NCI-H1694 (cell line): ENCODE measurements around the gene HSP90AB1.

Experiments used
- DNase-seq: peaks from one replicate; lab custom pipeline; 2025; lab: John Stamatoyannopoulos, UW

Gene HSP90AB1

DNA sequence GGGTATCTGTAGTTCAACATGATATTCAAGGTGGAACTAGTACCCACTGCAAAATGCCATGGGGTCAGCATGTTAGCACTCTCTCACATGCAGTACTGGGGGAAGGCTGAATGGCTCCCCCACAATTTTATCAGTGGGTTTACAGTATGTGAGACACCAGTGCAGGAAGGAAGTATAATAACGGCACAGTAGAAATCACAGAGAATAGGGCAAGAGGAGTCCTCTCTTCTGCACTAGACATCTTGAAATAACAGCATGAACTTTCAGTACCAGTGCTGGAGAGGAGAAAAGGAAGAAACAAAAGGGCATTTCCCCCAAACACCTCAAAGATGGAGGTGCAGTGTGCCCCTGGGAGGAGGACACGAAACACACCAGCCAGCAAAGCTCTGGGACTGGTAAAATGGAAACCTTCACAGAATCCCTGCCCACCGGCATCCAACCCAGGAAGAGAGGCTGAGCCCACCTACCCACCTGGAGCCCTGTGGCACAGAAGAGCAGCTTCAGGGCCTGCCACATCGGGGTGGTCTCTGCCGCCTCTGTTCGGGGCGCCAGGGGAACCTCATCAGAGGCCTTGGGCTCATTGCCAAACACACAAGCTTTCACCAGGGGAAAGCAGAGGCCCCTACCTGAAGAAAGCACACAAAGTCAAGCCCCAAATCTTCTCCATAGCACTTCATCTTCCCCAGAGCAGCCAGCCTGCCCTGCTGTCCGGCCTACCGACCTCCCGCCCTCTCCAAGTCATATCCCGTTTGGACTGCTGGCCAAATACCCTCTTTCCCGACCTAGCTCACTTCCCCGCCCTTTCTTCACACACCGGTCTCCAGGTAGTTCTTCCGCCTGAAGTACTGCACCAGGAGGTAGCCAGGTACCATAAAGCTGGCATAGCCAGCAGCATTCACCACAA lies 9.2 kb downstream of the HSP90AB1 start:
- DNase-seq, result no peak

DNA sequence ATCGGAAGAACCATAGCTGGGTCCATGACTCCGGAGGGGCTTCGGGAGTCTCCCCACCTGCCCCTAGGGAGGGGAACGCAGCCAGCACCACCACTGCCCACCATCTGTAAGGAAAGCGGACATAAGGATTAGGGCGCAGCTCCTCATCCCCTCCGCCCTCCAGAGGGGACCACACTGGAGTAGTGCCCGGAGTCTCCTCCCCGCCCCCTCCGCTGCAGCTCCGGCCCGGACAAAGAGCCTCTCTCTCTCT lies 9.8 kb downstream of the HSP90AB1 start:
- no peak for DNase-seq

DNA sequence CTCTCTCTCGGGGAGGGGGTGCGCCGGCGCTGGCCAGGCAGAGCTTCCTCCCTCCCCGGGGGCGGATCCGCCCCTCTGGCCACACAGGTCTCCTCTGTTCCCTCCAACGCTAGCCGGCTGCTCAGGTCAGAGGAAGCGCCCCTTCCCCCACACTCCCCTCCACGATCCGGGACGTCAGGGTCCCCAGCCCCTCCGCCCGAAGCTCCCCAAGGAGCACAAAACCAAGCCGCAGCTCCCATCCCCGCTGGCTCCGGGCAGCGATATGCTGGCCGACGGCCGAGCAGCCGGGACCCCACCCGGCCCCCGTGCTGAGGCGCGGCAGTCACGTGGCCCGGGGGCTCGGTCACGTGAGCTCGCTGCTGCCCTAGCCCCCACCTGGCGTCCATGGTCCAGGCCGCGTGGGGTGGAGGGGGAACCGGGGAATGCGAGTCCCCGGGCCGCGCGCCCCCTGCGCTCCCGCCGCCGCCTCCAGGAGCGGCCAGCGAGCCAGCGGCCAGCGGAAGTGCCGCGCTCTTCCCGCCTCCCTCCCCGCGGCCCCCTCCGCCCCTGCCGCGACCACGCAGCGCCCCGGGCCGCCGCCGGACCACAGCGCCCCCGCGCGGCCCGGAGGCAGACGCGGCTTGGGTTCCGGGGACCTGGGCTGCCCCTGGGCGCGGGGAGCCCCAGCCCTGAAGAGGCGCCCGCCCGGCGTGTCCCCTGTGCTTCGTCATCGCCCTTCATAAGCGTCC lies 10.3 kb downstream of the HSP90AB1 start, which contains the start of gene SLC35B2:
SLC35B2 (minus strand) TSS at position 504 of the 728 bp plus-strand sequence; CDS start at position 386, 118 bp downstream.
- DNase-seq, result no peak

DNA sequence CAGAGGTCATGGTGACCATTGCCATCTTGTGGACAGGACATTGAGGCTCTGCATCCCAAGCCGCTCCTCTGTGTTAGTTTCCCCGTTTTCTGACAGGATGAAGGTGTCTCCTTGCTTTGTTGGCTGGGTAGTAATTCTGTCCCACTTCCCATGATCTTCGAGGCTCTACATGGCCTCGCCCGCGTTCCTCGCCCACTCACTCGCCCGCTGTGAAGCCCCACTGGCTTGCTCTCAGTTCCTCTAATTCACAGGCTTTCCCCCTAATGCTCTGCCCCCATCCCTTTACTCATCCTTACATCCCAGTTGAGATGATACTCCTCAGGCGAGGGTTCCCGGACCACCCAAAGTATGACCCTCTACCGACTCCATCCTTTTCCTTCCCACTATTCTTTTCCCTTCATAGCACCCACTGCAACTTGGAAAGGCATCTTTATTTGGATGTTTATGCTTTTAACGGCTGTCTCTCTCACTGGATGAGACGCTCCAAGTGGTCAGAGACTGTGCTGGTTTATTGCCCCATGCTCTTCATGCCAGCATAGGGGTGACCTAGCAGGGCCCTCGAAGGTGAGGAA lies 10.9 kb downstream of the HSP90AB1 start:
- DNase-seq, result no peak

DNA sequence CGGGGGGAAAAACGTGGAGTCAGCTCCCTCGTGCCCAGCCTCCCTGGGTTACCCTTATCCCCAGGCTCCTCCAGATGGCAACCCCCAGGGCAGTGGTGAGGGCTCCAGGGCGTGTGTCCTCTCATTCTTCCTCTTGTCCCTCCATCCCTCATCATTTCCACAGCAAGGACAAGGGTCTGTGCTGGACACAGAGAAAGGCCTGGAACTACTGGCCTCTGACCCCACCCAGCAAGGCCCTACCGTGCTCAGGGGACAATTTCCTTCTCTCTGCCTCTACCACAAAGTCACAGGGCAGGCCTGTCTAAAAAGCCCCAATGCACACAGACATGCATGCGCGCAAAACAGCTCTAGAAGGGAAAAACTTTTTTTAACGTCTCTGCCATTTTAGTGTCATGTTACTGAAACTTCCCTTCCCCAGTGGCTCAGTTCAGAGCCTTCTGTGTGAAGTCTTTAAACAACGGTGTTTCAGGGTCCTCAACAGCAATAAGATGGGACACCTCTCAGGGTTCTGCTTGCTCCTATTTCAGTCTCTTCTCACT lies 11.5 kb downstream of the HSP90AB1 start:
- no peak for DNase-seq

DNA sequence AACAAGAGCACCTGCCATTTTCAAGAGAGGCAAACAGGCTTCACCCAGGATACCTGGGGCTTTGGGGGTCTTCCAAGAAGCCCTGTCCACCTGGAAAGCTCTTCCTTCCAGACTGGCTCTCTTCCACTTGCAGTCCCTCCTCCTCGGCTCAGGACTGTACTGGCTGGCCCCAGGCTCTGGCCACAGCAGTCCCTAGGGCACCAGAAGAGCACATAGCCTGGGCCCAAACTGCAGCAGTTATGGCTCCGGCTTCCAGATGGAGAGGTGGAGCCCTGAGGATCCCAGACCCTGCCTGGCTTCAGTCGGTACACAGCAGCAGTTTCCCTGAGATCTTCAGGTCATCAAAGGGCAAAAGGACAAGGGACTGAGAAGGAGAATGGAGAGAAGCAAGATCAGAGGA lies 12.0 kb downstream of the HSP90AB1 start:
- no peak for DNase-seq

DNA sequence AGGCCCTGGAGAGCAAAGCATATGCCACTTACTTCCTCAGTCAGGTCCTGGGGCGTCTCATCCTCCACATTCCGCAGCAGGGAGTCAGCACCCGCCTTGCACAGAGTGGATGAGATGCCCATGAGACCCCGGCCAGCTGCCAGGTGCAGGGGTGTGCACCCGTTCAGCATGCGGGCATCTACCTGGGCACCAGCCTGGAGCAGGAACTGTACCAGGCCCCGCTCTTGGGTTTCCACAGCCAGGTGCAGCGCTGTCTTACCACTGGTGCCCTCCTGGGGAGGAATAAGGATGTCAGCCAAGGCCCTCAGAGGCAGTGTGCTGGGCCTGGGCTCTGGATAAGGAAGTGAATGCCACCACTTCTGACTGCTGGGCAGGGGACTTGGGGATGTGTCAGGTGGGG lies 13.1 kb downstream of the HSP90AB1 start:
- no peak for DNase-seq

DNA sequence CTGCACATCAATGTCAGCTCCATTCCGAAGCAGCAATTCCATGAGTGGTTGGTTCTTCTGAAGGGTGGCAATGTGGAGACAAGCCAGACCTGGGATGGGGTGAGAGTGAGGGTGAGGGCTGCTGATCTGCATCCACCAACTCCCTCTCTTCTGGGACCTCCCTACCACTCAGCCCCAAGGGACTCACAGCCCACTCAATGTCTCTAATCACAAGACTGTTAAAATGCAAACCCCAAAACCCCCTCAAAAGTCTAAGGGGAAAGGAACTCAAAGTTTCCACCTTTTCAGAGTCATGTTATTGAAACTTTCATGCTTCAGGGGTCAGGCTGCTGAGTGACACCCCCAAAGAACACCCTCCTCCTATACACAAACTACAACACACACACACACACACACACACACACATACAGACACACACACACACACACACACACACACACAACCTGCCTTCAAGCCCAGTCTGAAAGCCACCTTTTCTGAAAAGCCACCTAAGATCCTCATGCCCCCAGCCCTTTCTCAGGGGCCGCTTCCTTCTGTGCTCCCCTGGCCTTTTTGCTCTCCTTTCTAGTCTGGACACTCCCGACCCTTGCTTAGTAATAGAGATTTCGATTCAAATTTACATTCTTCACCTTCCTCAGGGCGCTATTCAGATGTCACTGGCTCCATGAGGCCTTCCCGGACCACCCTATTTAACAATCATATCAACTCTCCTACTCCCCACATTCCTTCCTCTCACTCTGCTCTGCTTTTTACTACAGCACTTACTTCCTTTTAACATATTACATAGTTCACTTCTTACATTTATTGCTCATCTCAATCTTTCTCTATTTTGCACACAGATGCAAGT lies 13.8 kb downstream of the HSP90AB1 start:
- DNase-seq, result no peak

DNA sequence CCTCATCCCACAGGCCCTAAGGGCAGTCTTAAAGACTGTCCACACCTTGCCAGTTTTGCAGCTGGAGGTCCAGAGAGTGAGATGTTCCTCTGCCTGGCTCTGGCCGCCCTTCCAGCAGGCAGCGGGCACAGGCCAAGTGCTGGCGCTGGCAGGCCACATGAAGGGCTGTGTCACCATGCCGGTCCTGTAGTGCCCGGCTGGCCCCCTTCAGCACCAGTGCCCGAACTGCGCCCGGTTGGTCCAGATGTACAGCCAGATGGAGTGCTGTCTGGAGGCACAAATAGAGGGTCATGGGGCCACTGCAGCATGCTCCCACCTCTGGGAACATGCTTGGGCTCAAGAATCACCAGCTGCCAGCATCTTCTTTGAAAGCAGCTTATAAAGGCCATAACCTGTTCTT lies 14.7 kb downstream of the HSP90AB1 start:
- DNase-seq, result no peak

DNA sequence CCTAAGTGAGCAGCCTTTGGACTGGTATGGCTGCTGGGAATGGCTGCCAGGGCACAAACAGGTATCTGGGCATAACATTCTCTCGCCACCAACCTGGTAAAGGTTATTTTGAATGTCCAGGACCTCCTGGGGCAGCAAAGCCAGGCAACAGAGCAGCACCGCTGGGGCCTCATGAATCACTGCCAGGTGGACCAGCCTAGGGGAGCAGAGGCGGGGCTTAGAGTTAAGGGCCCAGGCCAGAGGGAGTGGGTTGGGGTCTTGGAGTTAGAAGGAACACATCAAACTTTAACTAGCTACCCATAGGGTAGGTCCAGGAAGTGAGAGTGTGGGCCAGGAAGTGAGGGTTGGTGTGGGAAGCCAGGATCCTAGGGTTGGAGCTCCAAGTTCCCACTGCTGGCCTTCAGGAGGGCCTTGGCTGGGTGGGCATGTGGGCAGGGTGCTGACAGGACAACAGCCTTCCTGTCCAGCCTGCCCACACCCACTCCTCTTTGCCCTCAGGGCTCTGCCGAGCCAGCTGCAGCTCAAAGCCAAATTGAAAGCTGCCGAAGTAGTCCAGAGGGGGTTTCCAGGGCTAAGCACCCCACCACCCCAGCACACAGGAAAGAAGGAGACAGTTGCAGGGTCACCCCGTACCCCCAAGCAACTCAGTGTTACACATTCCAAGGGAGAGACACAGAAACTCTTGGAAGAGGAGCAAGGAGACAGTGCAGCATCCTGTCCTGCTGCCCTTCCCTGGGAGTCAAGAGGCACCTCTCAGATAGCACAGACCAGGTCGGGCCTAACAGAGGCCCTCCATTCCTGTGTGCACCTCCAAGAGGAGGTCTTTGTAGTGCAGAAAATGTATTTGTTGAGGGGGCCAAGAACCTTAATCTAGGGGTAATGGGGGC lies 15.8 kb downstream of the HSP90AB1 start:
- no peak for DNase-seq

DNA sequence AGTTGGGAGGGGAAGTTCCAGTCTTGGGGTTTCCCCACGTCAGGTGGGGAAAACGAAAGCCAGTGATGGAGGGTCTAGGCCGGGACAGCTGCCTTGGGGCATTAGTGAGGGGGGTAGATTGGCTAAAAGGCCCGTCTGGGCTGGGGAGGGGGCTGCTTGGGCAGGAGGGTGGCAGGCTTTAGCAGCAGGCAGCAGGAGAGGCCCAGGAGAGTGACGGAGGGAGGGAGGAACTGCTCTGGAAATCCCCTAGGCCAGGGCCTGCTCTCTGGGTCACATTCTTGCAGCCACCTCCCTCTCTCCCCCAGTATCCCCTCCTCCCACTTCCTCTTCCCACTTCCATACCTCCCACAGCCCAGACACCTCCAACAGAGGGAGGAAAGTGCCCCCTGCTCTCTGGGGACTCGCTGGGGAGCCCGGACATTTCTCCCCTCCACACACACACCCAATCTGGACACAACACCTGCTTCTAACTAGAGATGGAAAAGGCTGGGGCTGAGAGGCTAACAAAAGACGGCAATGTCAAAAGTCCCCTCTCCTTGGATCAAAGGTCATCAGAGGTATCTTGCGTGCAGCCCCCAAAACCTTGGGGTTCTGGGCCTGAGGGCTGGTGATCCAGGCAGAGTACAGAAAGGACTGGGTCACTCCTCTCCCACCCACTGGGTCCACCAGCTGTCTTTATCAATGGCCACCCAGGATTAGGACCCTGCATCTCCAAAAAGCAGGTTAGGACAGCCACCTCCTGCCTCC lies 16.6 kb downstream of the HSP90AB1 start:
- DNase-seq, result no peak

DNA sequence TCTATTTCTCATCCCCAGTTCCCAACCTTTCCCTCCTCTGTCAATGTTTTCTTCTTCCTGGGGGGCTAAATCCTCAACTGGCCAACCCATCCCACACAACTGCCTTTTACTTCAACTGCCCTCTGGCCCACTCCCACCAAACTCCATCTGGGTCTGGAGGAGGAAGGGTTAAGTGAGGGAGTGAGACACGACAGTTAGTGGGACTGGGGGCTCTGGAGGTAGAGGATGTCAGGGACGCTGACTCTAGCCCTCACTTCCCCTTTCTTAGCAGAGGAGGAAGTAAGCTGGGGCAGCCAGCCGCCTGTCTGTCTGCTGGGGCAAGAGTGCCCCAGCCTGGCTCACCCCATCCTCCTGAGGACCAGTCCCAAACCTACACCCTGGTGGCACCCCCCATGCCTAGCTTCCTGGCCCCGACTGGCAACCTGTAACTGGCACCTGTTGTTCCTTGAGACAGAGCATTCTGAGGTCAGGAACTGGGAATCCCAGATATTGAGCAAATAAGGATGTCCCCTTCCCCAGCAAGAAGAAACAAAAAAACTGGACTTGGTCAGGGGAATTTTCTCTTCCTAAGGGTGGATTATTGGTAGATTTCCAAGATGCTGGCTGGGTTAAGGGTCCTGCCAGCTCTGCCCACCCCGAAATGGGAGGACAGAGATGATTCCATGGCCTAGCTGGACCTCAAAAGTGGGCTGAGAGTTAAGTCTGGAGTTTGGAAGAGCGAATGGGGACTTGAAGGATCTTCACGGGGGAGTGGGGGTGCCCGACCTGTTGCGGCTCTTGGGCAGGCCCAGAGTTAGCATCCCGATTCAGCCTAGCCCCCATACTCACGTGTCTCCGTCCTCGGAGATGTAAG lies 17.5 kb downstream of the HSP90AB1 start:
- no peak for DNase-seq

DNA sequence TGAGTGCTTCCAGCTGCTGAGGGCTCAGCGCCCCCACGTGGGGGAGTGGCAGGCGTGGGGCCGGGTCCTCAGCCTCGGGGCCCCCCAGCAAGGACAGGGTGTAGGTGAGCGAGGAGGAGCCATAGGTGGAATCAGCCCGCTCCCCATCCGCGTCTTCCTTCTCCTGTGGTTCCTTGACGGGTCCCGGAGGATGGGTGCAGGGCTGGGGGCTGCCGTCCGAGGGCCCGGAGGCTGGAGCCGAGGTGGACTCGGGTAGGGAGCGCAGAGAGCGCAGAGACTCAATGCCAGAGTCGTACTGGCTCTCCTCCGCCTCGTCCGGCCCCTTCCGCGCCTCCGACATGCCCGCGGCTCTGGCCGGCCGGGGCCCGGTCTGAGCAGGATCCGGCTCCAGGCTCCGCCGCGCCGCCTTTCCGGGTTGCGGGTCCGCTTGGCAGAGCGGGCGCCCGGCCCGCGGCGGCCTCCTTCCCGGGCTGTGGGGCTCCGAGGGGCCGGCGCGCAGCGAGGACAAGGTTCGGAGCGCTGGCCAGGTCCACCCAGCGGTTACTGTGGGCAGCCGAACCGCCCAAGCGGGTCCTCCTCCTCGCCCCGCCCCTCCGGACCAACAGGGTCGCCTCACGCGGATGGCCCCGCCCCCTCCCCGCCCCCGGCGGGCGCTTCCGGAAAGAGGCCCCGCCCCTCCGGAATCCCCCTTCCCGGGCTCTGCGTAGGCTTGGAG lies 18.3 kb downstream of the HSP90AB1 start, which contains the start of gene NFKBIE:
NFKBIE (minus strand) TSS at position 545 of the 715 bp plus-strand sequence; CDS start at position 340, 205 bp downstream.
- peak; percentile 20 for DNase-seq

DNA sequence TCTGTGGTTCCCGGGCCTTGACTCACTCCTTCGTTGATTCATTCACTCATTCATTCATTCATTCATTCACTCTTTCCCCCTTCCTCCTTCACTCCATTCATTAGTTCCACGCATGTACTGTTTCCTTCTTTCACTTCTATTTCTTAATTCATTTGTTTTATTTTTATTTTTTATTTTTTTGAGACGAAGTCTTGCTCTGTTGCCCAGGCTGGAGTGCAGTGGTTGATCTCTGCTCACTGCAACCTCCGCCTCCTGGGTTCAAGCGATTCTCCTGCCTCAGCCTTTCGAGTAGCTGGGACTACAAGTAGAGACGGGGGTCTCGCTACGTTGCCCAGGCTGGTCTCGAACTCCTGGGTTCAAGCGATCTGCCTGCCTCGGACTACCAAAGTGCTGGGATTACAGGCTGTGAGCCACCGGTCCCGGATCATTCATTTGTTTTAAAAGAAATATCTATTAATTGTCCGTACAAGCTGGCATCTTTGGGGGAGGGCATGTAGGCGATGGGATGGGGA lies 18.9 kb downstream of the HSP90AB1 start:
- no peak for DNase-seq

DNA sequence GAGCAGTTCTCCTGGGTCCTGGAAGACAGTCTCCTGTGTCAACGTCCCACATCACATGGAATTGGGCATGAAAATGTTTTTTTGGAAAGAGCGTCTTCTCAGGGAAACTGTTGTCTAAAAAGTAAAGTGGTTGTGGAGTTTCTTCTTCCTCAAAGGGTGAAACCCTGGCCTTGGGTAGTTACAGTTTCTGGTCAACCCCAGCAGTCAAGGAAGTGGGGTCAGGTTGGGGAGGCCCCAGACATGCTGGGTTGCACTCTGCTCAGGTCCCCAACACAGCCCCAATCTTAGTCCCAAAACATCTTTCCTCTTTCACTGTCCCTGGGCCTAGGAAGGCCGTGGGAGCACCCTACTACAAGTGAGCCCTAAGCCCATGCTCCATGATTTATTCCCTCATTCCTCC lies 19.4 kb downstream of the HSP90AB1 start:
- no peak for DNase-seq

DNA sequence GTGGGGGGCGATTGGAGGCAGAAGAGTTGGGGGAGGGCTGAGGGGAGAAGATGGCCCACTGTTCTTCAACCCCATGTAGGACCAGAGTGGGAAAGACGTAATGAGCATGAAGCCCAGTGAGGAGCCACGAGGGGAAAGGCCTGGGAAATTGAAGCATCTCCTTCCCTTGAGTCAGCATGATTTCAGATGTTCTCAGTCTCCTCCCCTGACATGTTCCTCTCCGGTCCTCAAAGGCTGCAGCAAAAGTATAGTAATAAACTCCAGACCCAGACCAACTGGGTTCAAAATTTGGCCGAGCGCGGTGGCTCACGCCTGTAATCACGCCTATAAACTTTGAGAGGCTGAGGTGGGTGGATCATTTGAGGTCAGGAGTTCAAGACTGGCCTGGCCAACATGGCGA lies 20.4 kb downstream of the HSP90AB1 start:
- no peak for DNase-seq

DNA sequence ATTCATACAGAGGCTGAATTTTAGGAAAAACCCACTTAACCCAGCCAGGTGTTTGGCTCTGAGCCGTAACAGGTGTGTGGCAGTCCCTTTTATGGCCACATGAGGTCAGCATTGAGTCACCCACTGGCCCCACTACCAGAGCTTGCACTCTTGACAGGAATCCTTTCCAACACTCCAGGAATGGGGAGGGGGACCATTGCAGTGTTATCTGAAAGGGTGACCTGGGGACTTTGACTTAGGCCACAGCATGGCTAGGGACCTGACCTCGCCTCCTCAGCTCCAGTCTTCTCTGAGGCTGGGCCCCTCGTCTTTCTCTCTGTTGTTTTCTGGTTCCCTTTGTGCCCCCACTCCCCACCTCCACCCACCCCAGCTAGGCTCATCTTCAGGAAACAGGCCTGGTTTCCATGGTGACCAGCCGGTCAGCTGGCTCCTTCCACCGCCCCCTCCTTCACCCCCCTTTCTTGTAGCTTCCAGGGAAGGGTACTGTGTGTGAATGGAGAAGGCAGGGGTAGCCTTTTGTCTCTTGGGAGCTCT lies 21.3 kb downstream of the HSP90AB1 start:
- DNase-seq, result peak; percentile 30
